Activated CD4-positive, alpha-beta T cell treated with anti-CD3 and anti-CD28 coated beads for 1 hour (primary cell): ENCODE results near the gene JAK3.

Experiments used
- DNase-seq: peaks from one replicate; pipeline ENCODE4 v3.0.0-alpha.2; 2020

JAK3 gene

GRCh38 chr19:17837972-17838371, 9.8 kb downstream of the JAK3 start:
- no peak for DNase-seq

GRCh38 chr19:17836530-17836929, 11.3 kb downstream of the JAK3 start:
- no peak for DNase-seq

- DNase-seq: no peak
These were observed 12.4 kb downstream of the JAK3 start for GRCh38 chr19:17835182-17836006.

- no peak for DNase-seq
These were observed 13.2 kb downstream of the JAK3 start for GRCh38 chr19:17834350-17835181.

GRCh38 chr19:17832443-17833208, 15.2 kb downstream of the JAK3 start:
- DNase-seq: no peak

- no peak for DNase-seq
These were observed 16.3 kb downstream of the JAK3 start for GRCh38 chr19:17831419-17831888.

GRCh38 chr19:17830567-17831418, 17.0 kb downstream of the JAK3 start:
- peak; percentile 38 for DNase-seq

- no peak for DNase-seq
These were observed 17.8 kb downstream of the JAK3 start for GRCh38 chr19:17829855-17830566.

- DNase-seq: no peak
These were observed 21.2 kb downstream of the JAK3 start for GRCh38 chr19:17826508-17827056.

- DNase-seq: no peak
These were observed 23.4 kb downstream of the JAK3 start for GRCh38 chr19:17824339-17824738.

- no peak for DNase-seq
These were observed 26.6 kb downstream of the JAK3 start, which contains the start of gene INSL3 for GRCh38 chr19:17821190-17821589. Gene INSL3, minus strand, starts transcription at chr19:17821519. Its CDS starts 13 bp downstream, at chr19:17821506.

- DNase-seq: no peak
These were observed 30.0 kb downstream of the JAK3 start for GRCh38 chr19:17817668-17818363.

- DNase-seq: no peak
These were observed 35.7 kb downstream of the JAK3 start for GRCh38 chr19:17812099-17812498.

- DNase-seq: no peak
These were observed 36.1 kb downstream of the JAK3 start for GRCh38 chr19:17811681-17812080.

GRCh38 chr19:17811103-17811502, 36.7 kb downstream of the JAK3 start:
- no peak for DNase-seq

GRCh38 chr19:17807731-17808316, 40.0 kb downstream of the JAK3 start:
- no peak for DNase-seq

- no peak for DNase-seq
These were observed 40.8 kb downstream of the JAK3 start for GRCh38 chr19:17806945-17807344.

- DNase-seq: no peak
These were observed 42.4 kb downstream of the JAK3 start for GRCh38 chr19:17805427-17805826.

GRCh38 chr19:17803264-17803896, 44.4 kb downstream of the JAK3 start:
- DNase-seq: no peak
